Activated CD4-positive, alpha-beta T cell treated with anti-CD3 and anti-CD28 coated beads, Interleukin-10, Interleukin-2, amounts not matched to agents 100 ng/mL and 50 ng/mL, durations not matched to agents 16 hours and 8 hours (primary cell): ENCODE results near the gene SNAPIN.

Source experiments
- DNase-seq: peaks from one replicate; pipeline ENCODE4 v3.0.0-alpha.2; 2020

Gene SNAPIN

DNA sequence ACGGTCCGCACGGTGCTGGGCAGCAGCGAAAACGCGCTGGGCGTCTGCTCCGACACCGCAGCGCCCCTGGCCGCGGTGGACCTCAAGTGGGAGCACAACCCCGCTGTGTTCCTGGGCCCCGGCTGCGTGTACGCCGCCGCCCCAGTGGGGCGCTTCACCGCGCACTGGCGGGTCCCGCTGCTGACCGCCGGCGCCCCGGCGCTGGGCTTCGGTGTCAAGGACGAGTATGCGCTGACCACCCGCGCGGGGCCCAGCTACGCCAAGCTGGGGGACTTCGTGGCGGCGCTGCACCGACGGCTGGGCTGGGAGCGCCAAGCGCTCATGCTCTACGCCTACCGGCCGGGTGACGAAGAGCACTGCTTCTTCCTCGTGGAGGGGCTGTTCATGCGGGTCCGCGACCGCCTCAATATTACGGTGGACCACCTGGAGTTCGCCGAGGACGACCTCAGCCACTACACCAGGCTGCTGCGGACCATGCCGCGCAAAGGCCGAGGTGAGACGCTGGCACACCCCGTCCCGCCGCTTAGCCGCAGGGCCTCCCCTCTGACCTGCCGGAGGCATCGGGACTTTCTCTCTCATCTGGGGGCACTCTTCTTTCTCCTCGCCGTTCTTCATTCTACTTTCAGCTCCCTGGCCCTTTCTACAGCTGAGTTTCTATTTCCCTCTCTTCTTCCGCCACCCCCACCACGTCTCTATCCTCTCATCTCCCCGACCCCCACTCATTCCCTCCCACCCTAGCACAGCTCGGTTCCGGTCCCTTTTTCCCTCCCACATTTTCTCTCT is 21.0 kb downstream of the SNAPIN start:
- DNase-seq: peak; percentile 20

DNA sequence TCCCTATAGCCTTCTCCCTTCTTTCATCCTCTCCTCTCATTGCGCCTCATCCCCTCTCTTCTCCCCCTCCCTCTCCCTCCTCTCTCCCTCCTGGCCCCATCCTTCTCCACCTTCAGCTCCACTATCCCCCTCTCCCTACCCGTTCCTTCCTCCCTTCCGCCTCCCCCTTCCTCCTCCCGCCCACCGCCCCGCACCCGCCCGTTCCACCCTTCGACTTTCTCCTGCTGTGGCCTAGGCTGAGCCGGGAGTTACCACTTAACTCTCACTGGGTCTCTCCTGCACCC is 21.6 kb downstream of the SNAPIN start:
- no peak for DNase-seq

- no peak for DNase-seq
Measured at GRCh38 chr1:153682730-153683129, 24.2 kb downstream of the SNAPIN start.

- no peak for DNase-seq
Measured at GRCh38 chr1:153683854-153684253, 25.4 kb downstream of the SNAPIN start.

DNA sequence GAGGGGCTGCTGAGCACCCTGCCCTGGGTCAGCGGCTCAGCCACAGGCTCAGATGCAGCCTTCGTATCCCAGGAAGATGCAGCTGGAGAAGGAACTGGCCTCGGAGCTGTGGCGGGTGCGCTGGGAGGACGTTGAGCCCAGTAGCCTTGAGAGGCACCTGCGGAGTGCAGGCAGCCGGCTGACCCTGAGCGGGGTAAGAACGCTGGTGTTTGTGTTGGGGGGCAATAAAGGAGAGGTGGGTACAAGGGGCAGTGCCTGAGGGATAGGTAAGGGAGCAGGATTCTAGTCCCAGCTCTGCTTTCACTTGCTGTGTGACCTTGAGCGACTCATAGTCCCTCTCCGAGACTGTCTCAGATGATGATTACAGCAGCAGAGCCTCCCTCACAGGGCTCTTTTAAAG is 26.4 kb downstream of the SNAPIN start:
- no peak for DNase-seq

DNA sequence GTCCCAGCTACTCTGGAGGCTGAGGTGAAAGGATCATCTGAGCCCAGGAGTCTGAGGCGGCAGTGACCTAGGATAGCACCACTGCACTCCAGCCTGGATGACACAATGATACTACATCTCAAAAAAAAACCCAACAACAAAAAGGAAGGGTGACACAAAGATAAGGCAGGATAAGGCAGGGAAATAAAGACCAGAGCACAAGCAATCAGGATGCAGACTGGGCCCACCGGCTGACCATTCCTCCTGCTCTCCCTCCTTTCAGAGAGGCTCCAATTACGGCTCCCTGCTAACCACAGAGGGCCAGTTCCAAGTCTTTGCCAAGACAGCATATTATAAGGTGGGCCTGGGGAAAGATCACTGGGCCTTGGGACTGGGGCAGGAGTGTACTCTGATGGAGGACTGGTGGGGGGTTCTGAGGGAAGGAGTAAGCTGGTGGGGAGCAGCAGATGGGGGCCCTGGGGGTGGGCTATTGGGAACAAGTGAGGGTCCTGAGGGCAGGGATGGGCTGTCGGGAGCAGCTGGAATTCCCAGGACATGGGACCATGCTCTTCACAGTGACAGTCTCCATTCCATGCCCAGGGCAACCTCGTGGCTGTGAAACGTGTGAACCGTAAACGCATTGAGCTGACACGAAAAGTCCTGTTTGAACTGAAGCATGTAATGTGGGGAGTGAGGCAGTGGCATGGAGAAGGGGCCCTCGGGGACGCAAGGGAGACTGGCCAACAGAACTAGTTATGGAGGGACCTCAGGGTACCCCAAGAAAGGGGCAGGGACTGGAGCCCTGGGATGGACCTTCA is 27.2 kb downstream of the SNAPIN start:
- DNase-seq: no peak

GRCh38 chr1:153687346-153688125 is 29.0 kb downstream of the SNAPIN start:
- DNase-seq: no peak

DNA sequence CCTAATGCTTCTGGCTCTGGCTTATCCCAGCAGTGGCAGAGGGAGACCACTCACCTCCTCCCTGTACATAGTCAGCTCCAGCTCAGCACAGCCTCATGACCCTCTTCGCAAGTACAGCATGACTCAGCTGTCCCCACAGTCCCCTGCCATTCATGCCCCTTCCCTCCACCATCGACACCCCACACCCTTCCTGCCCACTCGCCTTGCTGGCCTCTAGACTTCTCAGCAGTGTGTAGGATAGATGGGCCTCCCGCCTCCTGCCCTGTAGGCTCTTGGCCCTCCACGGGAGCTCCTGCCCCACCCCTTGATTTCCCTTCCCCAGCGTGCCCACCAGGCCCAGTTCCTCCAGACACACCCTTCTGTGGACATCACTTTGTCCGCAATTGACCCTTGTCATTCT is 29.8 kb downstream of the SNAPIN start:
- no peak for DNase-seq

DNA sequence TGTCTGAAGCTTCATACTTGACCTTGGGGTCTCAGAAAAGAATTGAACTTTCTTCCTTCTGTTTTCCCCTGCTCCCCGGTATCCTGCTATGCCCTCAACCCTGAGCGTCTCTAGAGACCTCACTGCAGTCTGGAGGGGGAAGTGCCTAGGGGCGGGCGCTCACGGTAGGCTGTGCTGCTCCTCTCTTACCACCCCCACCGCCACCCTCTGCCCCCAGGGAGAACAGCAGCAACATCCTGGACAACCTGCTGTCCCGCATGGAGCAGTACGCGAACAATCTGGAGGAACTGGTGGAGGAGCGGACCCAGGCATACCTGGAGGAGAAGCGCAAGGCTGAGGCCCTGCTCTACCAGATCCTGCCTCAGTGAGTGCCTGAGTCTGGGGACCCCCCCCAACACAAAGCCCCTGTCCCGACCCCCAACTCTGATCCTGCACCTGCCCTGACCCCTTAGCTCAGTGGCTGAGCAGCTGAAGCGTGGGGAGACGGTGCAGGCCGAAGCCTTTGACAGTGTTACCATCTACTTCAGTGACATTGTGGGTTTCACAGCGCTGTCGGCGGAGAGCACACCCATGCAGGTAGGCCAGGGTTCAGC is 30.3 kb downstream of the SNAPIN start:
- no peak for DNase-seq

GRCh38 chr1:153693466-153693865 is 35.0 kb downstream of the SNAPIN start:
- no peak for DNase-seq

DNA sequence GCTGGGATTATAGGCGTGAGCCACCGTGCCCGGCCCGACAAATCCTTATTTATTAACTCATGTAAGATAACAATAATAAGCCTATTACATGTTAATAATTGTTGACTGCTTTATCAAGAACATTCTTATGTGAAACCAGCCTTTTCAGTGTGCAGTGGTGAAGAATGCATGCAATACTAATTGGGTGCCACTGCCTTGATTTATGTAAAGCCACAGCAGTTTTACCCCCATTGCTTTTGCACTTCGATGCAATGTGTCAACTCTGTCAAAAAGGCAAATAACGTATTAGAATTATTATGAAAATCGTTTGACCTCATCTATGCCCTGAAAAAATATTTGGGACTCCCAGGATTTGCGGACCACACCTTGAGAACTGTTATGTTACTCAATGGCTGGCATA is 38.2 kb downstream of the SNAPIN start:
- no peak for DNase-seq

DNA sequence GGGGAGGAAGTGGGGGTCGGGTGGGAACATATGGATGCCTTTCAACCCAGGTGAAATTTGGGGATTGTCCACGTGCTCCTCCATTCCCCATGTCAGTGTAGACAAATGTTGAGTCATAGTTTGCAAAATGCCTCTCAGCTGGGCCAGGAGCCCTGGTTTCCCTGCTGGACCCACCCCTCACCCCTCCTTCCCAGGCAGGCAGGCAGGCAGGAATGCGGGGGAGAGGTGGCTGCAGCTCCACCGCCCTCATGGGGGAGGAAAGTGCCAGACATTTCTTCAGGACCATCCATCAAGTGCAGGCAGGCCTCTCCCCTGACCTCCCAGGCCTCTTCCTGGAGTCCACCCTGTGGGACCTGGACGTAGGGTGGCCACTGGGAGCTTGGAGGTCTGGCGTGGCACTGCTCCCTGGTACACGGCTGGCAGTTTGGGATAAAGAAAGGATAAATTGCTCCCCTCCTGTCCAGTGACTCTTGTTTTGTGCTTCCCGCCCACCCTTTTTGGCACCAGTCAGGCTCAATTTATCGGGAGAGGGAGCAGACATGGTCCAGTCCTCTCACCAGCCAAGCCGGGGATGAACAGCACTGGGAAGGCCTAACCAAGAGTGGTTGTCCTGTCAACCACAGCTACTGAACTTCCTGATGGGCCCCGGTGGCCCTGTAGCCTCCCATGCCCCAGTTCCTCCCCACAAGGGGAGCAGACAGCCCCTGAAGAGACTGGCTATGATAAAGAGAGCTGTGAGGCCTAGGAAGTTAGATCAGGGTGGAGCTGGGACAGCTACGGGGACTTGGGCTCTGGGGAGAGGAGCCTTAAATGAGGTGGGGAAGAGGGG is 38.9 kb downstream of the SNAPIN start:
- DNase-seq: no peak

- no peak for DNase-seq
Measured at GRCh38 chr1:153698020-153698922, 39.8 kb downstream of the SNAPIN start.

- no peak for DNase-seq
Measured at GRCh38 chr1:153698923-153699714, 40.6 kb downstream of the SNAPIN start.

DNA sequence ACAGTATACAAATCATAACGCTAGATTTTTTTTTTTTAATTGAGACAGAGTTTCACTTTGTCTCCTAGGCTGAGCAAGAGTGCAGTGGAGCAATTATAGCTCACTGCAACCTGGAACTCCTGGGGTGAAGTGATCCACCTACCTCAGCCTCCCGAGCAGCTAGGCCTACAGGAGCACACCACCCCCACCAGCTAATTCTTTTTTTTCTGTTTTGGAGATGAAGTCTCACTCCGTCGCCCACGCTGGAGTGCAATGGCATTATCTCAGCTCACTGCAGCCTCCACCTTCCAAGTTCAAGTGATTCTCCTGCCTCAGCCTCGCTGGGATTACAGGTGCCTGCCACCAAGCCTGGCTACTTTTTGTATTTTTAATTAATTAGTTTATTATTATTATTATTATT is 41.3 kb downstream of the SNAPIN start:
- DNase-seq: no peak

GRCh38 chr1:153705484-153705883 is 47.0 kb downstream of the SNAPIN start:
- no peak for DNase-seq

- DNase-seq: no peak
Measured at GRCh38 chr1:153711026-153711425, 52.5 kb downstream of the SNAPIN start.
